Measurements from ENCODE around the gene AZU1. TPM values are rescaled to one million over a fixed set of nuclear protein-coding genes. Genes with fewer than 3 reads are reported as not detected.
"Not testable (repeated sequence)": the region's sequence is repeated elsewhere in the genome, so short reads cannot be mapped to it uniquely, and the experiment has no call there.

AZU1 gene
- total RNA-seq, 4 donors from 2014 or later, result not detected

DNA sequence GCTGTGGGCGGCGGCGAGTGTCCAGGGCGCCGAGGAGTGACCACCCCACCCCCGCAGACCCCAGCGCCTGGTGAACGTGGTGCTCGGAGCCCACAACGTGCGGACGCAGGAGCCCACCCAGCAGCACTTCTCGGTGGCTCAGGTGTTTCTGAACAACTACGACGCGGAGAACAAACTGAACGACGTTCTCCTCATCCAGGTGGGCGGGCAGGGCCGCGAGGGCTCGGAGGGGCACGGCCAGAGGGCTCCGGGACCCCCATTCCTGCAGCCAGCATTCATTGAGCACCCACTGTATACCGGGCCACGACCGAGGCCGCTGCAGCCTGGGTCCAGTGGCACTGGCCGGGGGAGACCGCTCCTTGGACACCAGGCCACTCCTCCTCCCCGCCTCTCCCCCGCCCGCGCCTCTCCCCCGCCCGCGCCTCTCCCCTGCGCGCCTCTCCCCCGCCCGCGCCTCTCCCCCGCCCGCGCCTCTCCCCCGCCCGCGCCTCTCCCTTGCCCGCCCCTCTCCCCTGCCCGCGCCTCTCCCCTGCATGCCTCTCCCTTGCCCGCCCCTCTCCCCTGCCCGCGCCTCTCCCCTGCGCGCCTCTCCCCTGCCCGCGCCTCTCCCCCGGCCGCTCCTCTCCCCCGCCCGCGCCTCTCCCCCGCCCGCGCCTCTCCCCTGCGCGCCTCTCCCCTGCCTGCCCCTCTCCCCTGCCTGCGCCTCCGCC is 16.4 kb downstream of the AZU1 start:
- peak overlapping the region in 1 of 4 donors; percentile 13 for H3K4me3 ChIP-seq

DNA sequence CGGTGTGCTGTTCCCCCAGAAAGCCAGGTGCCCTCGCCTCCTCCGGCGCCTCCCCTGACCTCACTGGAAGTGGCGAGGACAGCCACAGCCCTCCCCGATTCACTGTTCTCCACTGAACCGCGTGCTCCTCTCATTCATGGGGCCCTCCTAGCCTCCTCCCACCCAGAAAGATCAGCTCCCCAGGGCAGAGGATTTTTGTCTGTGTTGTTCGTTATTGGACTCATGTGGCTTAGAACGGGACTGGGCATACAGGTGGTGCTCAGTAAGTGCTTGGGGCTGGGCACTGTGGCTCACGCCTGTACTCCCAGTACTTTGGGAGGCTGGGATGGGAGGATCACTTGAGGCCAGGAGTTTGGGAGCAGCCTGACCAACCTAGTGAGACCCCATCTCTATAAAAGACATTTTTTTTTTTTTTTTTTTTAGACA is 16.9 kb downstream of the AZU1 start:
- intact Hi-C loops (cut with DNase I; ENCODE audit: low total_unique reads), result no loop called here
- no peak for DNase-seq
- Histone ChIP-seq H3K4me3 (no peak overlapping the region), H3K4me1 (peaks cover 0 to 8% of the 10 kb centered on the region in 2 donors), H3K36me3 (no peaks in the 10 kb centered on the region), H3K27me3 (peaks cover 66 to 78% (median 71%) of the 10 kb centered on the region in 3 donors), H3K27ac (no peak overlapping the region), H3K9me3 (no peaks in the 10 kb centered on the region)
- TF ChIP-seq, protein P1, sequence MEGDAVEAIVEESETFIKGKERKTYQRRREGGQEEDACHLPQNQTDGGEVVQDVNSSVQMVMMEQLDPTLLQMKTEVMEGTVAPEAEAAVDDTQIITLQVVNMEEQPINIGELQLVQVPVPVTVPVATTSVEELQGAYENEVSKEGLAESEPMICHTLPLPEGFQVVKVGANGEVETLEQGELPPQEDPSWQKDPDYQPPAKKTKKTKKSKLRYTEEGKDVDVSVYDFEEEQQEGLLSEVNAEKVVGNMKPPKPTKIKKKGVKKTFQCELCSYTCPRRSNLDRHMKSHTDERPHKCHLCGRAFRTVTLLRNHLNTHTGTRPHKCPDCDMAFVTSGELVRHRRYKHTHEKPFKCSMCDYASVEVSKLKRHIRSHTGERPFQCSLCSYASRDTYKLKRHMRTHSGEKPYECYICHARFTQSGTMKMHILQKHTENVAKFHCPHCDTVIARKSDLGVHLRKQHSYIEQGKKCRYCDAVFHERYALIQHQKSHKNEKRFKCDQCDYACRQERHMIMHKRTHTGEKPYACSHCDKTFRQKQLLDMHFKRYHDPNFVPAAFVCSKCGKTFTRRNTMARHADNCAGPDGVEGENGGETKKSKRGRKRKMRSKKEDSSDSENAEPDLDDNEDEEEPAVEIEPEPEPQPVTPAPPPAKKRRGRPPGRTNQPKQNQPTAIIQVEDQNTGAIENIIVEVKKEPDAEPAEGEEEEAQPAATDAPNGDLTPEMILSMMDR (IDR thresholded peaks at IDR 0.05 in 4 of 5, conservative IDR thresholded peaks at IDR 0.05 in 1 of 5), result no peak
- no peak for TF ChIP-seq POLR2A (IDR thresholded peaks at IDR 0.05)
- in situ Hi-C loops (cut with MboI; ENCODE audit: low sequenced_read_pairs in 4 of 4), result no loop called here
- no peak for ATAC-seq

More for the DNA sequence above, 16.4 kb downstream of the AZU1 start:
- no peaks in the 10 kb centered on the region for H3K9me3 ChIP-seq
- in situ Hi-C loops (cut with MboI; ENCODE audit: low sequenced_read_pairs in 4 of 4) (no loop called here), intact Hi-C loops (cut with DNase I; ENCODE audit: low total_unique reads) (no loop called here)
- TF ChIP-seq POLR2A (IDR thresholded peaks at IDR 0.05), result no peak
- TF ChIP-seq, protein P1 (IDR thresholded peaks at IDR 0.05 in 4 of 5, conservative IDR thresholded peaks at IDR 0.05 in 1 of 5), result no peak
- no peak for ATAC-seq
- H3K36me3 ChIP-seq, result no peaks in the 10 kb centered on the region
- peaks cover 67 to 76% (median 75%) of the 10 kb centered on the region in 3 donors for H3K27me3 ChIP-seq
- peaks cover 0 to 8% of the 10 kb centered on the region in 2 donors for H3K4me1 ChIP-seq
- DNase-seq, result no peak
- H3K27ac ChIP-seq, result no peak overlapping the region

DNA sequence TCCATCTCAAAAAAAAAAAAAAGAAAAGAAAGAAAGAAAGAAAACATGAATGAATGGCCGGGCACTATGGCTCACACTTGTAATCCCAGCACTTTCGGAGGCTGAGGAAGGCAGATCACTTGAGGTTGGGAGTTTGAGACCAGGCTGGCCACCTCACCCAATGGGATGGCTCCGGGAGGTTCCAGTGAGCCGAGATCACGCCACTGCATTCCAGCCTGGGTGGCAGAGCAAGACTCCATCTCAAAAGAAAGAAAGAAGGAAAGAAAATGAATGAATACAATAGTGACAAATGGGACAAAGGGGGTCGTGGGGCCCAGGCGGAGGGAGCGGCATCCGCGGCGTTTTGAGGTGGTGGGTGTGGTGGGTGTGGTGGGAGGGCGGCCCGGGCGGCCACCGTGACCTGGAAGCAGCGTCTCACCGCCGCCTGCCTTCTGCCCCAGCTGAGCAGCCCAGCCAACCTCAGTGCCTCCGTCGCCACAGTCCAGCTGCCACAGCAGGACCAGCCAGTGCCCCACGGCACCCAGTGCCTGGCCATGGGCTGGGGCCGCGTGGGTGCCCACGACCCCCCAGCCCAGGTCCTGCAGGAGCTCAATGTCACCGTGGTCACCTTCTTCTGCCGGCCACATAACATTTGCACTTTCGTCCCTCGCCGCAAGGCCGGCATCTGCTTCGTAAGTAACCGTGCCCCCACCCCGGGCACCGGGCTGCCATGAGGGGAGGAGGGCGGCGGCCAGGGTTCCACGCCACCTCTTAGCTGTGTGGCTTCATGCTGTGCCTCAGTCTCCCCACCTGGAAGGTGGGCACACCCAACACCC is 18.3 kb downstream of the AZU1 start:
- Histone ChIP-seq H3K36me3 (no peaks in the 10 kb centered on the region), H3K9me3 (no peaks in the 10 kb centered on the region), H3K27ac (no peak overlapping the region), H3K4me1 (peaks cover 0 to 12% of the 10 kb centered on the region in 2 donors), H3K4me3 (no peak overlapping the region), H3K27me3 (peaks cover 62 to 68% (median 64%) of the 10 kb centered on the region in 3 donors)
- no peak for DNase-seq
- in situ Hi-C loops (cut with MboI; ENCODE audit: low sequenced_read_pairs in 4 of 4) (no loop called here), intact Hi-C loops (cut with DNase I; ENCODE audit: low total_unique reads) (no loop called here)
- ATAC-seq, result no peak
- no peak for TF ChIP-seq POLR2A (IDR thresholded peaks at IDR 0.05)
- TF ChIP-seq, protein P1 (IDR thresholded peaks at IDR 0.05 in 4 of 5, conservative IDR thresholded peaks at IDR 0.05 in 1 of 5), result no peak

DNA sequence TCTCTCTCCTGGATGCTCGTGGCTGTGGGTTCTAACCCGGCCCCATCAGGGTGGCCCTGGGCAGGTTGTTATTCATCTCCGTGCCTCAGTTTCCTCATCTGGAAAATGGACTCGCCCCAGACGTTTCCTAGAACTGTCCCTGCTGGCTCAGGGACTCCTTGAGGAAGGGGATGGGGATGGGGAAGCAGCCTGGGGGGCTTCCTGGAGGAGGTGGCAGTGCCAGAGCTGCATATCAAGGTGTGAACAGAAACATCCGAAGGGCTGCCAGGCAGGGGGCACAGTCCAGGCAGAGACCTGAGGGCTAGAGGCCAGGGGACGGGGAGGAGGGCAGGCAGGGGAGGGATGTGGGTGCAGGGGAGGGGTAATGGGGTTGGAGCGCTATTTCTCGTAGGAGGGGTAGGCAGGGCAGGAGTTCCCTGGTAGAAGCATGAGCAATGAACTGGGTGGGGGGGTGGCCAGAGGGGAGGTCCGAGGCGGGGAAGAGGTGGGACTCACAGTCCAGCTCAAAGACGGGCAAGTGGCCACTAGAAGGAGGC is 20.8 kb downstream of the AZU1 start:
- Histone ChIP-seq H3K36me3 (no peaks in the 10 kb centered on the region), H3K27ac (no peak overlapping the region), H3K4me1 (peaks cover 0 to 11% of the 10 kb centered on the region in 2 donors), H3K4me3 (no peak overlapping the region), H3K9me3 (no peaks in the 10 kb centered on the region), H3K27me3 (peaks cover 60 to 70% (median 65%) of the 10 kb centered on the region in 3 donors)
- intact Hi-C loops (cut with DNase I; ENCODE audit: low total_unique reads) (no loop called here), in situ Hi-C loops (cut with MboI; ENCODE audit: low sequenced_read_pairs in 4 of 4) (no loop called here)
- DNase-seq (no peak), ATAC-seq (no peak)
- TF ChIP-seq, protein P1 (IDR thresholded peaks at IDR 0.05 in 4 of 5, conservative IDR thresholded peaks at IDR 0.05 in 1 of 5), result no peak
- TF ChIP-seq POLR2A (IDR thresholded peaks at IDR 0.05), result no peak

DNA sequence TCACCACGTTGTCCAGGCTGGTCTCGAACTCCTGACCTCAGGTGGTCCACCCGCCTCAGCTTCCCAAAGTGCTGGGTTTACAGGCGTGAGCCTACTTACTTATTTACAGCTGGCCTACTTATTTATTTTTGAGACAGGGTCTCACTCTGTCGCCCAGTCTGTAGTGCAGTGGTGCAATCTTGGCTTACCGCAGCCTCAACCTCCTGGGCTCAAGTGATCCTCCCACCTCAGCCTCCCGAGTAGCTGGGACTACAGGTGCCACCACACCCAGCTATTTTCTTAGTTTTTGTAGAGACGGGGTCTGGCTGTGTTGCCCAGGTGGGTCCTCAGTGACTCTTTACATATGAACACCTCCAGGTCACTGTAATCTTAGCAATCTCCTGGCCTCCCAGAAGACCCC is 21.6 kb downstream of the AZU1 start:
- H3K36me3 ChIP-seq; H3K4me3 ChIP-seq; H3K4me1 ChIP-seq; H3K9me3 ChIP-seq; intact Hi-C loops (cut with DNase I; ENCODE audit: low total_unique reads); ATAC-seq; in situ Hi-C loops (cut with MboI; ENCODE audit: low sequenced_read_pairs in 4 of 4); H3K27ac ChIP-seq; DNase-seq: not testable (repeated sequence)
- H3K27me3 ChIP-seq, result peaks cover 59 to 64% (median 64%) of the 10 kb centered on the region in 3 donors

Measured in gastrocnemius medialis (tissue), 4 donors.